ENCODE data around the gene SPTAN1.

Gene SPTAN1

GRCh38 chr9:128633601-128634000 is 81.2 kb downstream of the SPTAN1 start:
- no peak for DNase-seq (ENCODE audit: low read depth)

DNA sequence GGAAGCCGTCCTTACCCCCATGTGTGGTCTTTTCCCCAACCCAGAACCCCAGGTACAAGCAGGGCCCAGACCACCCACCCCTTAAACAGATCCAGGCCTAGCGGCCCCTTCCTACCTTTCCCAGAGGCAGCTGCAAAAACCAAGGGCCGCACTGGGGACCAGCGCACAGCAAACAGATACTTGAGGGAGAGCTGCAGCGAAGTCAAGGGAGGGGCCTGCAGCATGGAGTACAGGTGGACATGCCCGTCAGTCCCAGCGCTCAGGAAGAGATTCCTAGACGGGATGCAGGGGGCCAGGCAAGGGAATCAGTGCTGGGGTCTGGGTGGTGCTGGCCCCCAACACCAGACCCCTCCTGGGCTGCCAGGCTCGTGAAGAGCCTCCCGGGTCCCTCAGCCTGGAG is 81.7 kb downstream of the SPTAN1 start:
- no peak for DNase-seq (ENCODE audit: low read depth)

DNA sequence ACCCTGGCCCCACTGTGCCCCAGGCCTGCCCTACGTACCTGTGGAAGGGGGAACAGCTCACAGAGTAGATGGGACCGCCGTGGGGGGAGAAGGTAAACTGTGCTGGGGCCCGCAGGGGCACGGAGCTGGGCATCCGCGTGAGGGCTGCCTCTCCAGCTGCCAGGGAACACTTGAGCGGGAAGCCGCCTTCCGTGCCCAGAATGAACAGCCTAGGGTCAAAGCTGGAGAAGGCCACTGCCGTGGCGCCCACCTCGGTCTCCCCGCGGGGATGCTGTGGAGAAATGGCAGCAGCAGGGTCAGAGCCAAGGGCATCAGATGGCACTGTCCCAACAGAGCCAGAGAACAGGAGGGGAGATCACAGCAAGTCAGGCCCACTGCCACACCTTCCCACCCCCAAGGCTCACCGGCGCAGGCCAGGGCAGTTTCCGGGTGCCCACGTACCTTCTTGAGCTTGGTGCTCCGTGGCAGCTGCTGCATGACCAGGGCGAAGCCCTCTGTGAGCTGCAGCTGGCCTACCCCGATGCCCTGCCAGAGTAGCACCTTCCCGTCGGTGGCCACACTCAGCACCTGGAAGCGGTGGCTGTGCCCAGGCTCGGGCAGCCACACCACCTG is 82.4 kb downstream of the SPTAN1 start:
- DNase-seq (ENCODE audit: low read depth) = no peak

DNA sequence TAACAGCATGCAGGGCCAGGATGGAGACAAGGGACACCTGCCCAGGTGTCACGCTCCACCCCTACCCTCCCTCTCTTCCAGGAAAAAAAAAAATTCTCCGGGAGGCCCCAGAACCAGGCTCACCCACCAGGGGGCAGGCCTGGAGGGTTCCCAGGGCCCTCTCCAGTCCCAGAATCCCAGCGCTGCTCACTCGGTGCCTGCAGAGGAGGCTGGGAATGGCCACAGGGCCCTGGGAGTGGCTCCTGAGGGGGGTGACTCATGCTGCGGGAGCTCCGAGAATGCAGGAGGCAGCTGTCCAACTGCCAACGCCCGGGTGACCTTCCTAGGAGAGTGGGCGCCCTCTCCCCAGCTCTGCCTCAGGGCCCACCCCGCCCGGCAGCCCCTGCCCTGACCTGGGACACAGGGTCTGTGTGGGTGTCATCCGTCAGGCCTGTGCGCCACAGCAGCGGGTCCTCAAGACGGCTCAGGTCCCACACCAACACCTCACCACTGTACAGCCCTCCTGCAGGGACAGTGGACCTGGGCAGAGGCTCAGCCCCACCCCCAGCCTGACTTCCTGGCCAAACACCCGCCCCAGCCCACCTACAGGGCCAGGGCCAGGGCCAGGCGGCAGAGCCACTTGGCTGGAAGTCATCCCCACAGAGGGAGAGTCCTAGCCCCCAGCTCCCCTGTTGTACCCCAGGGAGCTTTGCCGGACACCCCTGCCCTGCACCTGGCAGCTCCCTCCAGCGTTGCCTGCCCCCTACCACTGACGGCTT is 83.1 kb downstream of the SPTAN1 start:
- peak; percentile 92 for DNase-seq (ENCODE audit: low read depth)

- DNase-seq (ENCODE audit: low read depth) = no peak
Observed at GRCh38 chr9:128636024-128636390, 83.6 kb downstream of the SPTAN1 start.

DNA sequence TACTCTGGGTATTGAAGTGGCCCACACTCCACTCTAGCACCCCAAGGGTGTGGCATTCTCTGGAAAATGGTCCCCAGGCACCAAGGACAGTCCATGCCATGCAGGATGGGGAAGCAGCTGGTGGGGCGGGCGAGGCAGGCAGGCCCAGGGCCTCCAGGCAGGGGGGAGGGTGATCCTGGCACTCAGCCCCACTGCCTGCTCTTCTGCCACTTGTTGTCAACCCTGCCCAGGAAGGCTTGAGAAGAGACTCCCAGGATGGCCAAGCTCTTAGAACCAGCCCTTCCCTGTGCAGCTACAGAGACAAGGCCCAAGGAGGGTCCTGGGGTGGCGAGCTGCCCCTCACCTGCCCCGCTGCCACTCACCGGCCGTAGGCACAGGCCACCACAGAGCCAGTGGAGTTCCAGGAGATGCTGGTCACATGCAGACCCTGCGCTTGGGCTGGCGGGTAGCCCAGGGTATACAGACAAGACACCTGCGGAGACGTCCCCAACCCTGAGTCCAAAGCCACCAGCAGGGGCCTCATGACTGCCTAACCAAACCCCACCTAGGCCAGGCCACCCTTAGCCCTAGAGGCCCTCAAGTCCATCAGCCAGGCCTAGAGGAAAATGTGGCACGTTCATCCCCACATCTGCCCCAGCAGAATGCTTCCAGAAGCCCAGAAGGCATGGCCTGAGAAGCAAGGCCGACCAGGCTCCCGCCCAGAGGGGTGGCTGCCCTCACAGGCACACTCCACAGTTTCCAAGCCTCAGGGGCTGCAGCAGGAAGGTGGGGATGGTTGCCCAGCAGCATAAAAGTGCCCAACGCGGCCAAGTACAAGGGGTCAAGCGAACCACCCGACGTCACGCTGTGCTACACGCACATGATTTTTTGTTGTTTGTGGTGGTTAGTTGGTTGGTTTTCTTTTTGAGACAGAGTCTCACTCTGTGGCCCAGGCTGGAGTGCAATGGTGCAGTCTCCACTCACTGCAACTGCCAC is 84.5 kb downstream of the SPTAN1 start:
- no peak for DNase-seq (ENCODE audit: low read depth)

- no peak for DNase-seq (ENCODE audit: low read depth)
Observed at GRCh38 chr9:128637656-128638055, 85.3 kb downstream of the SPTAN1 start.

GRCh38 chr9:128638580-128638979 is 86.2 kb downstream of the SPTAN1 start:
- no peak for DNase-seq (ENCODE audit: low read depth)

GRCh38 chr9:128640603-128641002 is 88.2 kb downstream of the SPTAN1 start:
- DNase-seq (ENCODE audit: low read depth) = no peak

DNA sequence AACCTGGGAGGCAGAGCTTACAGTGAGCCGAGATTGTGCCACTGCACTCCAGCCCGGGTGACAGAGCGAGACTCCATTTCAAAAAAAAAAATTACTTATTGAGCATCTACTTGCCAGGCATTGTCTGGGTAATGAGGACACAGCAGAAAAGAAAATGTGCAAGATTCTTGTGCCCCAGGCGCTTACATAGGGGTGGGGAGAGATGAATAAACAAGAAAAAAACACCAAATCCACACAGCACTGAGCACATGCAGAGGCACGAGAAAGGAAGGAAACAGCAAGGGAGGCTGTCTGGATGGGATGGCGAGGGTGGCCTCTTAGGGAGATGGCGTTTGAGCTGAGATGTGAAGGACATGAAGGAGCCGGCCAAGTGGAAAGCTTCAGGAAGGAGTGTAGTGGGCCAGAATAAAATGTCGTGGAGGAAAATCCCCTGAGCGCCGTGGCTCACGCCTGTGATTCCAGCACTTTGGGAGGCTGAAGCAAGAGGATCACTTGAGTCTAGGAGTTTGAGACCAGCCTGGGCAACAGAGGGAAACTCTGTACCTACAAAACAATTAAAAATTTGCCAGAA is 90.4 kb downstream of the SPTAN1 start:
- no peak for DNase-seq (ENCODE audit: low read depth)

DNA sequence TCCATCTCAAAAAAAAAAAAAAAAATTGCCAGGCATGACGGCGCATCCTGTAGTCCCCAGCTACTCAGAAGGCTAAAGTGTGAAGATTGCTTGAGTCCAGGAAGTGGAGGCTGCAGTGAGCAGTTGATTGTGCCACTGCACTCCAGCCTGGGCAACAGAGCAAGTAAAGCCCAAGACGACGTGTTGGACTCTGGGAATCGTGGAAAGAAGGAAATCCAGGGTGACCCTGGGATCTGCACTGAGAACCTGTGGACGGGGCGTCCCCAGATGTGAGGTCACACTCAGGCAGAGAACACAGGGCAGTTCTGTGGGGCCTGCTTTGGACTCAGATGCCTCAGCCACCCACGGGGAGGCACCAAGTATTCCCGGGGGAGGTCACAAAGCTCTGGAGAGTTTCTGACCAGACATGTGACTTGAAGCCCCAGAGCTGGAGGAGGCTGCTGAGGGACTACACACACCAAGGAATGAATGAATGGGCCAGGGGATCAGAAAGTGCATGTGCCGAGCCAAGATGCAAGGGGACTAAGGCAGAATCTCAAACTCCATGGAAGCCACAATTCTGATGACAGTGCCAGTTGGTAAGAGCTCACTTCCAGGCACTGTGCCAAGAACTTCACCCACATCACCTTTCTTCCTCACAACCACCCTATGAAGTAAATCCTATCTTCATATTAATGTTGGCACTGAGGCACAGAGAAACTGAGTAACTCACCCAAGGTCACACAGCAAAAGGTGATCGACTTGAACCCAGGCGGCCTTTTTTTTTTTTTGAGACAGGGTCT is 91.3 kb downstream of the SPTAN1 start:
- no peak for DNase-seq (ENCODE audit: low read depth)

GRCh38 chr9:128648206-128648605 is 95.8 kb downstream of the SPTAN1 start:
- peak; percentile 45 for DNase-seq (ENCODE audit: low read depth)

DNA sequence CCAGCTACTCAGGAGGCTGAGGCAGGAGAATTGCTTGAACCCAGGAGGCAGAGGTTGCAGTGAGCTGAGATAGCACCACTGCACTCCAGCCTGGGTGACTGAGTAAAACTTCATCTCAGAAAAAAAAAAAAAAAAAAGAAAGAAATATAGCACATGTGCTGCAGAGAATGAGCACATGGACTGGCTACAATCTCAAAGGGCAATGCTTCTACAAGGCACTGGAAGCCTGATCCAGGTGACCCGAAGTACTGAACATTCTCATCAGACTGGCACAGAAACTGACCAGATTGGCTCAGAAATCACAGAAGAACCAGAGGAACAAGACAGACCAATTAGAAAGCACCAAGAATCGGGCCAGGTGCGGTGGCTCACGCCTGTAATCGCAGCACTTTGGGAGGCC is 99.4 kb downstream of the SPTAN1 start:
- DNase-seq (ENCODE audit: low read depth) = no peak

DNA sequence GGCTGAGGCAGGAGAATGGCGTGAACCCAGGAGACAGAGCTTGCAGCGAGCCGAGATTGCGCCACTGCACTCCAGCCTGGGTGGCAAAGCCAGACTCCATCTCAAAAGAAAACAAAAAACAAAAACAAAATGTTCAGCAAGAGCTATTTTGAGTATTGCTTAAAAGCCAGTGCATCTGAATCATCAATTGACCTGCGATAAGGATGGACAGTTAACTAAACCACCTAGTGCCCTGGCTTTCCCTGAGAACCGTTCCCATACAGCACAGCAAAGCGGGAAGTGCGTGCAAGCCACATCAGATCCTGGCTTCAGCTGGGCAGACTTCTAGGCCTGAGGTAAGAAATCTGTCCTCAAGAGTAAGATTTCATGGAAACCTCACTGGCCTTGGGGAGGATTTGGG is 101.5 kb downstream of the SPTAN1 start:
- no peak for DNase-seq (ENCODE audit: low read depth)

DNA sequence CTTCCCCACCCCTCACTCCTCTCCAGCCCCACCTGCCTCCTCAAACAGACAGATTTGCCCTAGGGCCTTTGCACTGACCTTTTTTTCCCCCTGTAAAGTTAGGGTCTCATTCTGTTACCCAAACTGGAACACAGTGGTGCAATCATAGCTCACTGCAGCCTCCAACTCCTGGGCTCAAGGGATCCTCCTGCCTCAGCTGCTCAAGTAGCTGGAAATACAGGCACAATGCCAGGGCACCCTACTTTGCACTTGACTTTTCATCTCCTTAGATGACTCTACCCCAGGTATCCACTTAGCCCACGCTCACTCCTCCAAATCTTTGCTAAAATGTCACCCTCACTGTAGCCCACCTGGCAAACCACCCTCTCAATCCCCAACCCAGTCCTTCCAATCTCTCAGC is 102.1 kb downstream of the SPTAN1 start:
- no peak for DNase-seq (ENCODE audit: low read depth)

GRCh38 chr9:128656416-128657343 is 104.3 kb downstream of the SPTAN1 start, which contains the start of gene DYNC2I2:
Gene DYNC2I2, minus strand, starts transcription at chr9:128656847. Its CDS starts 121 bp downstream, at chr9:128656726.
- DNase-seq (ENCODE audit: low read depth) = peak; percentile 89

DNA sequence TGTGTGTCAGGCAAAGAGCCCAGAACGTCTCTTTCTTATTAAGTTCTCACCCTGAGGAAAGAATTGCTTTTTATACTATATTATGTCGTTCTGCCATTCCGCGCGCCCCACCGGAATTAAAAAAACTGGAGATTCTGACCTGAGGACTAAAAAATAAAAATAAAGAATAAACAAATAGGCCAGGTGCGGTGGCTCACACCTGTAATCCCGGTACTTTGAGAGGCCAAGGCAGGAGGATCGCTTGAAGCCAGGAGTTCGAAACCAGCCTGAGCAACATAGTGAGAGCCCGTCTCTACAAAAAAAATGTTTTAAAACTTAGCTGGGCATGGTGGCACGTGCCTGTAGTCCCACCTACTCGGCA is 104.9 kb downstream of the SPTAN1 start:
- DNase-seq (ENCODE audit: low read depth) = no peak

DNA sequence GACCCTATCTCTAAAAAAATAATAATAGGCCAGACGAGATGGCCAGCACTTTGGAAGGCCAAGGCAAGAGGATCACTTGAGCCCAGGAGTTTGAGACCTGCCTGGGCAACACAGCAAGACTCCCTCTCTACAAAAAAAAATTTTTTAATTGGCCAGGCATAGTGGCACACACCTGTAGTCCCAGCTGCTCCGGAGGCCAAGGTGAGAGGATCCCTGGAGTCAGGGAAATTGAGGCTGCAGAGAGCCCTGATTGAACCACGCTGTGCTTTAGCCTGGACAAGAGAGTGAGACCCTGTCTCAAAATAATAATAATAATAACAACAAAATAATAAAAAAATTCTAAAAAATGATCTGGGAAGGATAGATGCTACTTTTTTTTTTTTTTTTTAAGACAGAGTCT is 105.4 kb downstream of the SPTAN1 start:
- DNase-seq (ENCODE audit: low read depth) = no peak

GRCh38 chr9:128666481-128666941 is 114.1 kb downstream of the SPTAN1 start:
- peak; percentile 56 for DNase-seq (ENCODE audit: low read depth)

DNA sequence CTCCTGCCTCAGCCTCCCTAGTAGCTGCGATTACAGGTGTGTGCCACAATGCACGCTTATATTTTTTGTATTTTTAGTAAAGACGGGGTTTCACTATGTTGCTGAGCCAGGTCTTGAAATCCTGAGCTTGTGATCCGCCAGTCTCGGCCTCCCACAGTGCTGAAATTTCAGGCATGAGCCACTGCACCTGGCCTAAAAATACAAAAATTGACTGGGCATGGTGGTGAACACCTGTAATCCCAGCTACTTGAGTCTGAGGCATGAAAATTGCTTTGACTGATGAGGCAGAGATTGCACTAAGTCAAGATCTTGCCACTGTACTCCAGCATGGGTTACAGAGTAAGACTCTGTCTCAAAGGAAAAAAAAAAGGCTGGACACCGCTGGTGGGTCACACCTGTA is 117.4 kb downstream of the SPTAN1 start:
- no peak for DNase-seq (ENCODE audit: low read depth)
